Measurements from ENCODE around the gene CACNA1C. TPM values are rescaled to one million over a fixed set of nuclear protein-coding genes. Genes with fewer than 3 reads are reported as not detected.
"Not testable (repeated sequence)": the region's sequence is repeated elsewhere in the genome, so short reads cannot be mapped to it uniquely, and the experiment has no call there.

CACNA1C gene
- total RNA-seq, 1 donor from 2014 or later, result 6.5 TPM

GRCh38 chr12:2234646-2235350, 182.0 kb downstream of the CACNA1C start:
- no peak for DNase-seq

GRCh38 chr12:2236506-2237294, 183.9 kb downstream of the CACNA1C start:
- no peak for DNase-seq

- no peak for DNase-seq
These were observed 185.3 kb downstream of the CACNA1C start for GRCh38 chr12:2238111-2238510.

- DNase-seq, result peak; percentile 53
These were observed 186.6 kb downstream of the CACNA1C start for GRCh38 chr12:2239381-2239871.

GRCh38 chr12:2240390-2240789, 187.6 kb downstream of the CACNA1C start:
- no peak for DNase-seq

- no peak for DNase-seq
These were observed 188.2 kb downstream of the CACNA1C start for GRCh38 chr12:2240984-2241383.

- no peak for DNase-seq
These were observed 189.4 kb downstream of the CACNA1C start for GRCh38 chr12:2242216-2242615.

GRCh38 chr12:2242816-2243215, 190.0 kb downstream of the CACNA1C start:
- no peak for DNase-seq

GRCh38 chr12:2243275-2243674, 190.5 kb downstream of the CACNA1C start:
- DNase-seq, result no peak

GRCh38 chr12:2244013-2244861, 191.4 kb downstream of the CACNA1C start:
- peak; percentile 79 for DNase-seq

GRCh38 chr12:2246358-2246757, 193.6 kb downstream of the CACNA1C start:
- no peak for DNase-seq

- DNase-seq, result no peak
These were observed 194.3 kb downstream of the CACNA1C start for GRCh38 chr12:2247120-2247519.

- DNase-seq, result no peak
These were observed 194.8 kb downstream of the CACNA1C start for GRCh38 chr12:2247596-2247995.

GRCh38 chr12:2248087-2248900, 195.5 kb downstream of the CACNA1C start:
- peak; percentile 71 for DNase-seq

GRCh38 chr12:2248901-2249381, 196.2 kb downstream of the CACNA1C start:
- no peak for DNase-seq

- DNase-seq, result no peak
These were observed 198.0 kb downstream of the CACNA1C start for GRCh38 chr12:2250797-2251196.

- DNase-seq, result no peak
These were observed 198.9 kb downstream of the CACNA1C start for GRCh38 chr12:2251526-2252209.

GRCh38 chr12:2255311-2255710, 202.5 kb downstream of the CACNA1C start:
- DNase-seq, result no peak

GRCh38 chr12:2255731-2256130, 202.9 kb downstream of the CACNA1C start:
- DNase-seq, result not testable (repeated sequence)

- DNase-seq, result no peak
These were observed 203.7 kb downstream of the CACNA1C start for GRCh38 chr12:2256453-2256852.

- DNase-seq, result no peak
These were observed 204.1 kb downstream of the CACNA1C start for GRCh38 chr12:2256915-2257314.

Measured in tongue (tissue), 2 donors.